ENCODE data around the gene ELOVL6. TPM values are rescaled to one million over a fixed set of nuclear protein-coding genes. Genes with fewer than 3 reads are reported as not detected.

ELOVL6 gene
- total and polyA plus RNA-seq, 4 donors, result 19.5 to 38.8 (median 37.5) TPM

DNA sequence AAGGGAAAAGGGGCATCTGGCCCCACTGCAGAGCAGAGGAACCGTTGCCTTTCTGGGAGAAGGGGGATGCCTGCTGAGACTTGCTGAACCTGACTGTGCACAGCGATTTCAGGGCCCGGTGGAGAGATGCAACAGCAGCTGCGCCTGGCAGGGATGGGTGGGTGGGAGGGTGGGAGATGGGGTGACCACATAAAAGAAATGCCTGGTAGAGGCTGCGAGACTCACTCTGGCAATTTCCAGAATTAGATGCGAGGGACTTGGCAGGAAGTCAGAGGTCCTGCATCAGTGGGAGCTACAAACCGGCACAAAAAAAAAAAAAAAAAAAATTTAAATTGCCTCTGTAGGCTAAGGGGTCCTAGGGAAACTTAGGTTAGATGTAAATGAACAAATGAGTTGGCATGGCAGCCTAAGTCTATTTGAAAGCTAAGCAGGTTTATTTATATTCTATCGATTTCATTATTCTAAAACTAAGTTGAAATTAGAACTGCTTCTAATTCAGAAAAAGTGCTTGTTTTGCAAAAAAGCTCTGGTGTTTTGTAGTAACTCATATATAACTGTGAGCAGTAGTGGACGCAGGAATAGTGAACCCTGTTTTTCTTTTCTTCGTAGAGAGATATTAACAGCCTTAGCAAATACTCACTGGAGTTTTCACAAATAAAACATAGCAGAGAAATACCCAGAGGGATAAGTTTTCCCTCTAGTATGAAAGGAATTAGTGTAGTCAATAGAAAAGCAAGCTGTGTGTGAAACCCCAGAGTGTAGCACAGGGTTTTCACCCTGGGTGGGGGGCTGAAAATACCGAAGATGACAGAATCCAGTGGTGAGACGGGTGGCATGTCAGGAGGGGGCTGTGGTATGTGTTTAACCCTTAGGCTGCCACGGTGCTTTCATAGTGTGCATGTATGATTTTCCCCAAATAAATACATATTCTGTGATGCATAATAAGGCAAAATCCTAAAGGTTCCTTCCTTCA, 155.6 kb downstream of the ELOVL6 start:
- Histone ChIP-seq H3K9ac (ENCODE audit: low read depth in 1 of 2, low read length in 2 of 2) (no peak overlapping the region), H3K27me3 (ENCODE audit: control insufficient read depth in 4 of 4, insufficient read depth in 4 of 4, low read length in 3 of 4) (no peaks in the 10 kb centered on the region), H3K9me3 (ENCODE audit: control insufficient read depth in 4 of 4, low read length in 3 of 4) (no peaks in the 10 kb centered on the region), H3K36me3 (ENCODE audit: control insufficient read depth in 4 of 4, insufficient read depth in 3 of 4, low read depth in 1 of 4, low read length in 3 of 4) (peaks cover 0 to 2% (median 0%) of the 10 kb centered on the region in 4 donors), H3K4me3 (ENCODE audit: low read depth in 1 of 3, low read length in 3 of 3) (no peak overlapping the region), H3K4me1 (ENCODE audit: control insufficient read depth in 4 of 4, insufficient read depth in 4 of 4, low read length in 3 of 4) (peaks cover 0 to 6% (median 4%) of the 10 kb centered on the region in 4 donors), H3K27ac (ENCODE audit: low read depth in 1 of 2, low read length in 2 of 2) (no peak overlapping the region)
- DNase-seq (ENCODE audit: low spot score), result no peak
- WGBS, result 57% methylated on average over 13 of the region's 13 CpGs
- TF ChIP-seq RXRA (IDR thresholded peaks at IDR 0.05), result no peak
- TF ChIP-seq, protein P1, sequence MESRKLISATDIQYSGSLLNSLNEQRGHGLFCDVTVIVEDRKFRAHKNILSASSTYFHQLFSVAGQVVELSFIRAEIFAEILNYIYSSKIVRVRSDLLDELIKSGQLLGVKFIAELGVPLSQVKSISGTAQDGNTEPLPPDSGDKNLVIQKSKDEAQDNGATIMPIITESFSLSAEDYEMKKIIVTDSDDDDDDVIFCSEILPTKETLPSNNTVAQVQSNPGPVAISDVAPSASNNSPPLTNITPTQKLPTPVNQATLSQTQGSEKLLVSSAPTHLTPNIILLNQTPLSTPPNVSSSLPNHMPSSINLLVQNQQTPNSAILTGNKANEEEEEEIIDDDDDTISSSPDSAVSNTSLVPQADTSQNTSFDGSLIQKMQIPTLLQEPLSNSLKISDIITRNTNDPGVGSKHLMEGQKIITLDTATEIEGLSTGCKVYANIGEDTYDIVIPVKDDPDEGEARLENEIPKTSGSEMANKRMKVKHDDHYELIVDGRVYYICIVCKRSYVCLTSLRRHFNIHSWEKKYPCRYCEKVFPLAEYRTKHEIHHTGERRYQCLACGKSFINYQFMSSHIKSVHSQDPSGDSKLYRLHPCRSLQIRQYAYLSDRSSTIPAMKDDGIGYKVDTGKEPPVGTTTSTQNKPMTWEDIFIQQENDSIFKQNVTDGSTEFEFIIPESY (IDR thresholded peaks at IDR 0.05), result no peak
- no peak for TF ChIP-seq FOXA1 (IDR thresholded peaks at IDR 0.05)
- TF ChIP-seq, protein P2, sequence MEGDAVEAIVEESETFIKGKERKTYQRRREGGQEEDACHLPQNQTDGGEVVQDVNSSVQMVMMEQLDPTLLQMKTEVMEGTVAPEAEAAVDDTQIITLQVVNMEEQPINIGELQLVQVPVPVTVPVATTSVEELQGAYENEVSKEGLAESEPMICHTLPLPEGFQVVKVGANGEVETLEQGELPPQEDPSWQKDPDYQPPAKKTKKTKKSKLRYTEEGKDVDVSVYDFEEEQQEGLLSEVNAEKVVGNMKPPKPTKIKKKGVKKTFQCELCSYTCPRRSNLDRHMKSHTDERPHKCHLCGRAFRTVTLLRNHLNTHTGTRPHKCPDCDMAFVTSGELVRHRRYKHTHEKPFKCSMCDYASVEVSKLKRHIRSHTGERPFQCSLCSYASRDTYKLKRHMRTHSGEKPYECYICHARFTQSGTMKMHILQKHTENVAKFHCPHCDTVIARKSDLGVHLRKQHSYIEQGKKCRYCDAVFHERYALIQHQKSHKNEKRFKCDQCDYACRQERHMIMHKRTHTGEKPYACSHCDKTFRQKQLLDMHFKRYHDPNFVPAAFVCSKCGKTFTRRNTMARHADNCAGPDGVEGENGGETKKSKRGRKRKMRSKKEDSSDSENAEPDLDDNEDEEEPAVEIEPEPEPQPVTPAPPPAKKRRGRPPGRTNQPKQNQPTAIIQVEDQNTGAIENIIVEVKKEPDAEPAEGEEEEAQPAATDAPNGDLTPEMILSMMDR (IDR thresholded peaks at IDR 0.05; ENCODE audit: low read depth, low read length, missing input control), result no peak
- TF ChIP-seq FOXA2 (IDR thresholded peaks at IDR 0.05), result no peak
- TF ChIP-seq TAF1 (conservative IDR thresholded peaks at IDR 0.05), result no peak
- TF ChIP-seq YY1 (IDR thresholded peaks at IDR 0.05), result no peak
- TF ChIP-seq, protein P3, sequence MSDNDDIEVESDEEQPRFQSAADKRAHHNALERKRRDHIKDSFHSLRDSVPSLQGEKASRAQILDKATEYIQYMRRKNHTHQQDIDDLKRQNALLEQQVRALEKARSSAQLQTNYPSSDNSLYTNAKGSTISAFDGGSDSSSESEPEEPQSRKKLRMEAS (IDR thresholded peaks at IDR 0.05), result no peak
- no peak for TF ChIP-seq EGR1 (IDR thresholded peaks at IDR 0.05; ENCODE audit: low read depth in 2 of 2)
- no peak for TF ChIP-seq RAD21 (IDR thresholded peaks at IDR 0.05)
- no peak for TF ChIP-seq HNF4G (IDR thresholded peaks at IDR 0.05)
- TF ChIP-seq GABPA (IDR thresholded peaks at IDR 0.05 in 1 of 2, conservative IDR thresholded peaks at IDR 0.05 in 1 of 2), result no peak
- TF ChIP-seq HNF4A (conservative IDR thresholded peaks at IDR 0.05), result no peak
- TF ChIP-seq SP1 (IDR thresholded peaks at IDR 0.05), result no peak
- TF ChIP-seq NR2F2 (IDR thresholded peaks at IDR 0.05), result no peak
- TF ChIP-seq JUND (IDR thresholded peaks at IDR 0.05), result no peak
- TF ChIP-seq, protein P4, sequence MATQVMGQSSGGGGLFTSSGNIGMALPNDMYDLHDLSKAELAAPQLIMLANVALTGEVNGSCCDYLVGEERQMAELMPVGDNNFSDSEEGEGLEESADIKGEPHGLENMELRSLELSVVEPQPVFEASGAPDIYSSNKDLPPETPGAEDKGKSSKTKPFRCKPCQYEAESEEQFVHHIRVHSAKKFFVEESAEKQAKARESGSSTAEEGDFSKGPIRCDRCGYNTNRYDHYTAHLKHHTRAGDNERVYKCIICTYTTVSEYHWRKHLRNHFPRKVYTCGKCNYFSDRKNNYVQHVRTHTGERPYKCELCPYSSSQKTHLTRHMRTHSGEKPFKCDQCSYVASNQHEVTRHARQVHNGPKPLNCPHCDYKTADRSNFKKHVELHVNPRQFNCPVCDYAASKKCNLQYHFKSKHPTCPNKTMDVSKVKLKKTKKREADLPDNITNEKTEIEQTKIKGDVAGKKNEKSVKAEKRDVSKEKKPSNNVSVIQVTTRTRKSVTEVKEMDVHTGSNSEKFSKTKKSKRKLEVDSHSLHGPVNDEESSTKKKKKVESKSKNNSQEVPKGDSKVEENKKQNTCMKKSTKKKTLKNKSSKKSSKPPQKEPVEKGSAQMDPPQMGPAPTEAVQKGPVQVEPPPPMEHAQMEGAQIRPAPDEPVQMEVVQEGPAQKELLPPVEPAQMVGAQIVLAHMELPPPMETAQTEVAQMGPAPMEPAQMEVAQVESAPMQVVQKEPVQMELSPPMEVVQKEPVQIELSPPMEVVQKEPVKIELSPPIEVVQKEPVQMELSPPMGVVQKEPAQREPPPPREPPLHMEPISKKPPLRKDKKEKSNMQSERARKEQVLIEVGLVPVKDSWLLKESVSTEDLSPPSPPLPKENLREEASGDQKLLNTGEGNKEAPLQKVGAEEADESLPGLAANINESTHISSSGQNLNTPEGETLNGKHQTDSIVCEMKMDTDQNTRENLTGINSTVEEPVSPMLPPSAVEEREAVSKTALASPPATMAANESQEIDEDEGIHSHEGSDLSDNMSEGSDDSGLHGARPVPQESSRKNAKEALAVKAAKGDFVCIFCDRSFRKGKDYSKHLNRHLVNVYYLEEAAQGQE (IDR thresholded peaks at IDR 0.05), result no peak
- TF ChIP-seq, protein P5, sequence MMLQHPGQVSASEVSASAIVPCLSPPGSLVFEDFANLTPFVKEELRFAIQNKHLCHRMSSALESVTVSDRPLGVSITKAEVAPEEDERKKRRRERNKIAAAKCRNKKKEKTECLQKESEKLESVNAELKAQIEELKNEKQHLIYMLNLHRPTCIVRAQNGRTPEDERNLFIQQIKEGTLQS (IDR thresholded peaks at IDR 0.05), result no peak
